Activated naive CD8-positive, alpha-beta T cell treated with anti-CD3 and anti-CD28 coated beads for 36 hours (primary cell): ENCODE measurements around the gene PMEPA1. TPM values are rescaled to one million over a fixed set of nuclear protein-coding genes. Genes with fewer than 3 reads are reported as not detected.
A peak's percentile ranks its signal among the peaks of the same experiment; 100 is the strongest.

Experiments used
- DNase-seq: peaks from one replicate; pipeline ENCODE4 v3.0.0; 2021
- H3K27ac Mint-ChIP-seq: one replicate; pipeline ENCODE4 v1.8.0; 2022; ENCODE audit warnings: mild to moderate bottlenecking, moderate library complexity, mixed read lengths
- H3K27me3 Mint-ChIP-seq: one replicate; pipeline ENCODE4 v1.8.0; 2022; ENCODE audit warnings: mild to moderate bottlenecking, mixed read lengths
- H3K36me3 Mint-ChIP-seq: one replicate; pipeline ENCODE4 v1.8.0; 2021; ENCODE audit warnings: mild to moderate bottlenecking, mixed read lengths
- H3K4me1 Mint-ChIP-seq: one replicate; pipeline ENCODE4 v1.8.0; 2021; ENCODE audit warnings: mixed read lengths
- H3K4me3 Mint-ChIP-seq: one replicate; pipeline ENCODE4 v1.8.0; 2022; ENCODE audit warnings: mild to moderate bottlenecking, moderate library complexity, mixed read lengths
- H3K9me3 Mint-ChIP-seq: one replicate; pipeline ENCODE4 v1.8.0; 2022; ENCODE audit warnings: mixed read lengths
- total RNA-seq, 2 experiments: library from RNA; stranded (reverse); gene quantifications; one replicate each; pipeline ENCODE4 v1.2.3, GENCODE V29; 2021

The PMEPA1 gene, protein sequence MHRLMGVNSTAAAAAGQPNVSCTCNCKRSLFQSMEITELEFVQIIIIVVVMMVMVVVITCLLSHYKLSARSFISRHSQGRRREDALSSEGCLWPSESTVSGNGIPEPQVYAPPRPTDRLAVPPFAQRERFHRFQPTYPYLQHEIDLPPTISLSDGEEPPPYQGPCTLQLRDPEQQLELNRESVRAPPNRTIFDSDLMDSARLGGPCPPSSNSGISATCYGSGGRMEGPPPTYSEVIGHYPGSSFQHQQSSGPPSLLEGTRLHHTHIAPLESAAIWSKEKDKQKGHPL
- total RNA-seq: 1 to 10 TPM; 1.0 to 1.7 TPM

DNA sequence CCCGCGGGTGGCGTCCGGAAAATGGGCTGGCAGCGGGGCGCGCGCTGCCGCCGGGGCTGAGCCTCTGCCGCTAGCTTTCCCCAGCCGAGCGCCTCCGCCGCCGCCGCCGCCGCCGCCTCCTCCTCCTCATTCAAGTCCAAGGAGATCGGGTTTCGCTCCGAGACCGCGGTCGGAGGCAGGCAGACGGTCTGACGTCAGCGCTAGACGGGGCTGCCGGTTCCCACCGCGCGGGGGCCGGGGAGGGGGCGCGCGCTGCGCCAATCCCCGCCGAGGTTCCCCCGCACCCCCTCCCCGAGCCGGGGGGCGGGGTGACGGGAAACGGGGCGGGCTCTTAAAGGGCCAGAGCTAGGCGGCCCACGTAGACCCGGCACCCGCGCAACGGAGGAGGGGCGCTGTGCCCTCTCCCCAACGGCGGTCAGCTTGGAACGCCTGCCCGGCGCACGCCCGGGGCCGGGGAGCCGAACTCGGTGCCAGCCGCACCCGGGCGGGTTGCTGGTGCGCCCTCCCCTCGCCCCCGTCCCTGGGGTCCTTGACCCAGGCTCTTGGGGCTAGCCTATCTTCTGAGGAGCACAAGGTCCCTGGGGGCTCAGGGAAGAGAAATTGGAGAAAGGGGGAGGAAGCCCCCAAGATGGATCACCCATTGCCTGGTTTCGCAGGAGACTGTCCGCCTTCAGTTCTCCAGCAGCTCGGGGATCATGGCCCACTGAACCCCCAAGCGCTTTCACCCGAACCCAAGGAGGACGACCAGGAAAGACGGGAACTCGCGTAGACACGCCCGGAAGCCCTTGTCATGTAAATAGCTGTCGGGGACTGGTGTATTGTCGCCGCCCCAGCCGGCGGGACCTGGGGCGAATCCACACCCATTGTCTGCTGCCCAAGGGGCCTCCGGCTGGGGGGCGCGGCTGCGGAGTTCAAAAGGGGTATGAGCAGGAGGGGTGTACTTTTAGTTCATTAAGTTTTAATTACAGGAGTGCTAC lies at the start of gene PMEPA1:
Gene PMEPA1, minus strand, starts transcription at position 193 of the 977 bp plus-strand sequence. CDS start 433 bp downstream, outside the sequence.
- DNase-seq: peak; percentile 94
- peaks cover 22% of the 10 kb centered on the region for H3K4me1 Mint-ChIP-seq
- H3K27me3 Mint-ChIP-seq: peaks cover 11% of the 10 kb centered on the region
- no peaks in the 10 kb centered on the region for H3K9me3 Mint-ChIP-seq
- no peaks in the 10 kb centered on the region for H3K36me3 Mint-ChIP-seq
- peak within 1 kb of the TSS; percentile 74 for H3K27ac Mint-ChIP-seq
- peak within 1 kb of the TSS; percentile 80 for H3K4me3 Mint-ChIP-seq

DNA sequence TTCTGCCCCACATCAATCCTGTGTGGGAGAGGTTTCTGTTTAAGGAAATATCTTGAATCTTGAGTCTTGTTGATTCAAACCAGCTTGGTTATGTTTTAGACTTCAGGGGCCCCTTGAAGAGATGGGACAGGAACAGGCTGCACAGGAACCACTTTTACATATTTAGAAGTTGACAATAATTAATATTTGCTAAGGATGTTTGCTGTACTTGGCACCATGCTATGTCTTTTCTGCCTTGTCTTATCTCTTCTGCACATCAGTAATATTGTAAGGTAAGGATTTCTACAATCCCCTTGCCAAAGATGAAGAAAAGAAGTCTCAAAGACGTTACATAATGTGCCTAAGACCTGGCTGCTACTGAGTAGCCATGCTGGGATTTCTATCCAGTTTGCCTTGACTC lies 48.0 kb upstream of the PMEPA1 start:
- no peak for DNase-seq
- no peaks in the 10 kb centered on the region for H3K36me3 Mint-ChIP-seq
- H3K4me3 Mint-ChIP-seq: no peak overlapping the region
- no peak overlapping the region for H3K27ac Mint-ChIP-seq
- peaks cover 12% of the 10 kb centered on the region for H3K27me3 Mint-ChIP-seq
- H3K4me1 Mint-ChIP-seq: no peaks in the 10 kb centered on the region
- H3K9me3 Mint-ChIP-seq: no peaks in the 10 kb centered on the region

DNA sequence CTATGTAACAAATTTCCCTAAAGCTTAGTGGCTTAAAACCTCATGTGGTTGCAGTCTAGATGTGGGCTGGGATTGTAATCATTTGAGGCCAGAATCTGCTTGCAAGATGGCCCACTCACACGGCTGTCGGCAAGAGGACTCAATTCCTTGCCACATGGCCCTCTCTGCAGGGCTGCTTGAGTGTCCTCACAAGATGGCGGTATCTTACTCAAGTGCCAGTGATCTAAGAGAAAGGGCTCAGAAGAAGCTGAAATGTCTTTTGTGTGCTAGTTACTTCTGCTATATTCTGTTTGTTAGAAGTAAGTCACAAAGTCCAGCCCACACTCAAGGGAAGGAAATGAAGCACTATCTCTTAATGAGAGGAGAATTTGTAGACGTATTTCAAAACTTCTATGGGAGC lies 47.1 kb upstream of the PMEPA1 start:
- DNase-seq: no peak
- Mint-ChIP-seq H3K4me1 (no peaks in the 10 kb centered on the region), H3K9me3 (no peaks in the 10 kb centered on the region), H3K4me3 (no peak overlapping the region), H3K27me3 (peaks cover 5% of the 10 kb centered on the region), H3K36me3 (no peaks in the 10 kb centered on the region), H3K27ac (no peak overlapping the region)

DNA sequence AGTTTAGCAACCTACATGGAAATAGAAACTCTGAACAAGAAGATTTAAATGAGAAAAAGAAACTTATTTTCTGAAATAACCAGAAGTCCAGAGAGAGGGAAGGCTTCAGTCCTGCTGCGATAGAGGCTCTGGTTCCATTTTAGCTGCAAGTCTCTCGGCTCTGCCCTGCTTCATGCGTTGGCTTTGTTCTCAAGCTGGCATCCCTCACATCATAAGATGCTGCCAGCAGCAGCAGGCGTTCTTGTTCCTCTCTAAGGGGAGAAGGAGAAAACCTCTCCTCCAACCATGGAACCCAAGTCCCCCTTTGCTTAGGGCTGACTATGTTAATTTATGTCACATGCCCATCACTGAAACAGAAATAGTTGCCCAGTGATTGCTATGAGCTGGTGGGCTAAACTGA lies 46.4 kb upstream of the PMEPA1 start:
- Mint-ChIP-seq H3K4me1 (peaks cover 3% of the 10 kb centered on the region), H3K9me3 (no peaks in the 10 kb centered on the region), H3K27me3 (peaks cover 3% of the 10 kb centered on the region), H3K27ac (no peak overlapping the region), H3K4me3 (no peak overlapping the region), H3K36me3 (no peaks in the 10 kb centered on the region)
- no peak for DNase-seq

DNA sequence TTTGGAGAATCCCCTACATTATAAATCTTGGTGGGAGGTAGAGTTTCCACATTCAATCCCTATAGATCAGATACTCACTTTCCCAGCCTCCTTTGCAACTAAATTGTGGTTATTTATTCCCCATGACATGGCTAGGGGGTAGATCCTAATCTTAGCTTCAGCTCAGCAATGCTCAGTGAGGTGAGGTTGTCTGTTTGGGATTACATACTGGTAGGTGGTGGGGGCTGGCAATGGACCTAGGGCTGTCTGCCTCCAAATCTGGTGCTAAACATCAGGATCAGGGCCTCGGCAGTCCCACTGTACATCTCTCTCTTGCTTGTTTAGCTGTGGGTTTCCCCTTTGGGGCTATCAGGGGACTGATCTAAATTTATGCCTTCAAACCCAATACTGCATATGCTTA lies 45.8 kb upstream of the PMEPA1 start:
- Mint-ChIP-seq H3K4me1 (peaks cover 6% of the 10 kb centered on the region), H3K27me3 (peaks cover 6% of the 10 kb centered on the region), H3K4me3 (no peak overlapping the region)

DNA sequence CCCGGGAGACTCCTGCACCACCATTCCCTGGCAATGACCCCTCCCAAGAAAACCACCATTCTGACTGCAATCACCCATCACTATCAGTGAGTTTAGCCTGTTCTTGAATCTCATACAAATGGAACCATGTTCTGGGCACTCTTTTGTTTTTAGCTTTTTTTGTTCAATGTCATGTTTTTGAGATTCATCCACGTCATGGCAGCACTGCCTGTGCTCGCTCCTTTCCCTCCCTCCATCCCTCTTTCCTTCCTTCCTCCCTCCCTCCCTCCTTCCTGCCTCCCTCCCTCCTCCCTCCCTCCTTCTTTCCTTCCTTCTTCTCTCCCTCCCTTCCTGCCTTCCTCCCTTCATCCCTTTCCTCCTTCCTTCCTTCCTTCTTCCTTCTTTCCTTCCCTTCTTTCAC lies 44.4 kb upstream of the PMEPA1 start:
- Mint-ChIP-seq H3K4me1 (peaks cover 9% of the 10 kb centered on the region), H3K36me3 (no peaks in the 10 kb centered on the region), H3K27me3 (peaks cover 18% of the 10 kb centered on the region), H3K4me3 (no peak overlapping the region), H3K27ac (no peak overlapping the region), H3K9me3 (no peaks in the 10 kb centered on the region)
- DNase-seq: no peak

More for the DNA sequence above, 45.8 kb upstream of the PMEPA1 start:
- Mint-ChIP-seq H3K27ac (no peak overlapping the region), H3K36me3 (no peaks in the 10 kb centered on the region), H3K9me3 (no peaks in the 10 kb centered on the region)
- DNase-seq: no peak

DNA sequence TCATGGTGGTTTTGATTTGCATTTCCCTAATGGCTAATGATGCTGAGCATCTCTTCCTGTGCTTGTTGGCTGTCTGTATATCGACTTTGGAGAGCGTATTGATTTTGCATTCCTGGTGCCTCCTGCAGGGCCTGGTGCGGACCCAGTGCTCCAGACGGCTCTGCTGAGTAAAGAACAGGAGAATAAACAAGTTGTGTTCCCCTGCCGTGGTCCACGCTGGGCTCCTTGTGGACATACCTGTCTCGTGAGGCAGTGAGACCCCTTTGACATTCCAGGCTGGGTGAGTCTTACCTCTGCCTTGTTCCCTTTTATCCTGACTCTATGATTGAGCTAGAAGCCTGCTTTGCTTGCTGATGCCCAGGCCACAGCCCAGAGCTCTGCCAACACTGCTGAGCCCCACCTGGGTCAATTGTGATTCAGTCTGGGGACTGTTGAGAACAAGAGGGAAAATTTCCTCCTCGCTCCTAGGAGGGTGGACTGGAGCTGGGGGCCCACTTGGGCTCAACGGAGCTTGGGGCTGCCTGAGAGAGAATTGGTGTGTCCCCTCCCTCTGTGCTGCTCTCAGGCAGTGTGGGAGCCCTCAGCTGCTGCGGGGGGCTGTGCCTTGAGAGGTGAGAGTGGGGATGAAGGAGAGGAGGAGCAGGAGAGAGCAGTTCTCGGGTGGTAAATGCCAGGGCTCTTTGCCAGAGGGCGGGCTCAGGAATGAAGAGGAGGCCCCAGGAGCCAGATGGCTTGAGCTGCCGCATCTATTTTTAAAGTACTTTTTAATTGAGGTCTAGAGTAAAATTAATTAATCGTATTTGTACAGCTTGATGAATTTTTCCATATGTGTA lies 43.7 kb upstream of the PMEPA1 start:
- no peak for DNase-seq
- H3K4me3 Mint-ChIP-seq: no peak overlapping the region
- H3K4me1 Mint-ChIP-seq: peaks cover 13% of the 10 kb centered on the region
- H3K9me3 Mint-ChIP-seq: no peaks in the 10 kb centered on the region
- peaks cover 25% of the 10 kb centered on the region for H3K27me3 Mint-ChIP-seq
- no peaks in the 10 kb centered on the region for H3K36me3 Mint-ChIP-seq
- no peak overlapping the region for H3K27ac Mint-ChIP-seq

- Mint-ChIP-seq H3K27ac (no peak overlapping the region), H3K9me3 (no peaks in the 10 kb centered on the region), H3K4me1 (peaks cover 15% of the 10 kb centered on the region), H3K36me3 (no peaks in the 10 kb centered on the region), H3K27me3 (peaks cover 33% of the 10 kb centered on the region), H3K4me3 (no peak overlapping the region)
- no peak for DNase-seq
These were observed 41.6 kb upstream of the PMEPA1 start for GRCh38 chr20:57751411-57751810.

DNA sequence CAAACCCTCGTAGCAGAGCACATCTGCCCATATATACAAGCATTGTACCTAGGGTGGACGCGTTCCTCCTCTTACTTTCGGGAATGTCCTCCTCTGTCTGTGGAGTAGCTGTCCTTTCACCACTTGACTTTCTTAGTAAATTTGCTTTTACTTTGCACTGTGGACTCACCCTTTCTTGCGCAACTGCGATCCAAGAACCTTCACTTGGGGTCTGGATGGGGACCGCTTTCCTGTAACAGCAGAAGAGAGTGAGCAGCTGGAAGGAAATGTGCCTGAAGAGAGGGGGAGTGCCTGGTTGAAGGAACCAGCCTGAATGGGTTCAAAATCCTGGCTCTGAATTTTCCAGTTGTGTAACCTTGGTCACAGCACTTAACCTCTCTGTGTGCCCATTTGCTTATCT lies 40.1 kb upstream of the PMEPA1 start:
- DNase-seq: no peak
- peaks cover 34% of the 10 kb centered on the region for H3K27me3 Mint-ChIP-seq
- no peak overlapping the region for H3K27ac Mint-ChIP-seq
- no peaks in the 10 kb centered on the region for H3K9me3 Mint-ChIP-seq
- H3K4me1 Mint-ChIP-seq: peaks cover 15% of the 10 kb centered on the region
- no peaks in the 10 kb centered on the region for H3K36me3 Mint-ChIP-seq
- H3K4me3 Mint-ChIP-seq: no peak overlapping the region

- H3K4me1 Mint-ChIP-seq: peaks cover 15% of the 10 kb centered on the region
- no peaks in the 10 kb centered on the region for H3K36me3 Mint-ChIP-seq
- H3K4me3 Mint-ChIP-seq: peak overlapping the region; percentile 68
- H3K27me3 Mint-ChIP-seq: peaks cover 34% of the 10 kb centered on the region
- no peak overlapping the region for H3K27ac Mint-ChIP-seq
- no peak for DNase-seq
- no peaks in the 10 kb centered on the region for H3K9me3 Mint-ChIP-seq
These were observed 39.4 kb upstream of the PMEPA1 start for GRCh38 chr20:57749131-57749690.

GRCh38 chr20:57748601-57749130 lies 38.9 kb upstream of the PMEPA1 start:
- H3K27ac Mint-ChIP-seq: peak overlapping the region; percentile 60
- peak; percentile 54 for DNase-seq
- peak overlapping the region; percentile 68 for H3K4me3 Mint-ChIP-seq
- peaks cover 34% of the 10 kb centered on the region for H3K27me3 Mint-ChIP-seq
- no peaks in the 10 kb centered on the region for H3K36me3 Mint-ChIP-seq
- peaks cover 15% of the 10 kb centered on the region for H3K4me1 Mint-ChIP-seq
- no peaks in the 10 kb centered on the region for H3K9me3 Mint-ChIP-seq

GRCh38 chr20:57747861-57748481 lies 38.2 kb upstream of the PMEPA1 start:
- peaks cover 15% of the 10 kb centered on the region for H3K4me1 Mint-ChIP-seq
- no peak for DNase-seq
- no peaks in the 10 kb centered on the region for H3K36me3 Mint-ChIP-seq
- no peak overlapping the region for H3K4me3 Mint-ChIP-seq
- H3K9me3 Mint-ChIP-seq: no peaks in the 10 kb centered on the region
- peaks cover 34% of the 10 kb centered on the region for H3K27me3 Mint-ChIP-seq
- H3K27ac Mint-ChIP-seq: no peak overlapping the region

DNA sequence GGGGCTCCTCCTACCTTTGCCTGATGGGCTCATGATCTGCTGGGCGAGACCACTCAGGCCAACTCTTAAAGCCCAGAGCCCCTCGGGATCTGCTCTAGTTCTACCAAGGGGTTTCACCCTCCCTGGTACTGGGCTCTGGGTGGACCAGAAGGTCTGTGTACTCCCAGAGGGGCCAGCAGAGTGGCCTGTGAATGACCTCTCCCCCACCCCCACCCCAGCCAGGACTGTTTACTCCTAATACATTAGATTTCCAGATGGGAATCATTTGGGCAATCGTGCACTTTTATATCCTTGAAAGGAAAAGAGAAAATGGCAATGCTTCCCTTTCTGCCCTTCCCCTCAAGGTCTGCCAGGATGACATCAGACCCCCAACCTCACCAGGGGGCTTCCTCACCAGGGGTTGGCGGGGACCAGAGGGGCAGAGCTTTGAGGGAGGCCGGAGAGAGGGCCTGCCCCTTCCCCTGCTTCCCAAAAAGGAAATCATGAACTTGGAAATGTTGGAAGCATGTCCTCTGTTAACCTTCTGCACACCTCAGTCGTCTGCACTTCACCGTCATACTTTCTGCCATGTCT lies 37.1 kb upstream of the PMEPA1 start:
- Mint-ChIP-seq H3K9me3 (no peaks in the 10 kb centered on the region), H3K27me3 (peaks cover 32% of the 10 kb centered on the region), H3K4me1 (peaks cover 15% of the 10 kb centered on the region), H3K36me3 (no peaks in the 10 kb centered on the region), H3K4me3 (no peak overlapping the region), H3K27ac (no peak overlapping the region)
- no peak for DNase-seq

- Mint-ChIP-seq H3K27me3 (peaks cover 30% of the 10 kb centered on the region), H3K27ac (peak overlapping the region; percentile 19), H3K9me3 (no peaks in the 10 kb centered on the region), H3K4me1 (peaks cover 12% of the 10 kb centered on the region), H3K4me3 (no peak overlapping the region), H3K36me3 (no peaks in the 10 kb centered on the region)
- no peak for DNase-seq
These were observed 36.4 kb upstream of the PMEPA1 start for GRCh38 chr20:57746201-57746600.
